Myocyte (in vitro differentiated cells): ENCODE measurements around the gene HECTD4. TPM values are rescaled to one million over a fixed set of nuclear protein-coding genes. Genes with fewer than 3 reads are reported as not detected.
"Not testable (repeated sequence)": the region's sequence is repeated elsewhere in the genome, so short reads cannot be mapped to it uniquely, and the experiment has no call there.

Source experiments
- DNase-seq: peaks from one replicate; pipeline ENCODE4 v3.0.0-alpha.2; 2012; ENCODE audit warnings: low read depth
- total RNA-seq: library from RNA; depleted of rRNA; stranded (reverse); fragments of >200 nt; gene quantifications from 2 replicates; pipeline ENCODE4 v1.2.3, GENCODE V29; 2014

HECTD4 gene
- total RNA-seq, 1 donor from 2014 or later, result 26.0 TPM

- no peak for DNase-seq
Observed at GRCh38 chr12:112163471-112163991, 218.7 kb downstream of the HECTD4 start.

- DNase-seq, result no peak
Observed at GRCh38 chr12:112163056-112163455, 219.2 kb downstream of the HECTD4 start.

- DNase-seq, result no peak
Observed at GRCh38 chr12:112162241-112162790, 219.9 kb downstream of the HECTD4 start.

- DNase-seq, result no peak
Observed at GRCh38 chr12:112161711-112162110, 220.5 kb downstream of the HECTD4 start.

GRCh38 chr12:112160611-112161010 is 221.6 kb downstream of the HECTD4 start:
- DNase-seq, result no peak

- no peak for DNase-seq
Observed at GRCh38 chr12:112159146-112159541, 223.1 kb downstream of the HECTD4 start.

DNA sequence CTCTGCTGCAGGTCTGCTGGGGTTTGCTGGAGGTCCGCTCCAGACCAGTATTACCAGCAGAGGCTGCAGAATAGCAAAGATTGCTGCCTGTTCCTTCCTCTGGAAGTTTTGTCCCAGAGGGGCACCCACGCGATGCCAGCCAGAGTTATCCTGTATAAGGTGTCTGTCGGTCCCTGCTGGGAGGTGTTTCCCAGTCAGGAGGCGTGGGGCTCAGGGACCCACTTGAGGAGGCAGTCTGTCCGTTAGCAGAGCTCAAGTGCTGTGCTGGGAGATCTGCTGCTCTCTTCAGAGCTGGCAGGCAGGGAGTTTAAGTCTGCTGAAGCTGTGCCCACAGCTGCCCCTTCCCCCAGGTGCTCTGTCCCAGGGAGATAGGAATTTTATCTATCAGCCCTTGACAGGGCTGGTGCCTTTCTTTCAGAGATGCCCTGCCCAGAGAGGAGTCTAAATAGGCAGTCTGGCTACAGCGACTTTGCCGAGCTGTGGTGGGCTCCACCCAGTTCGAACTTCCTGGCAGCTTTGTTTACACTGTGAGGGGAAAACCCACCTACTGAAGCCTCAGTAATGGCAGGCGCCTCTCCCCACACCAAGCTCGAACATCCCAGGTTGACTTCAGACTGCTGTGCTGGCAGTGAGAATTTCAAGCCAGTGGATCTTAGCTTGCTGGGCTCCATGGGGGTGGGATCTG is 223.6 kb downstream of the HECTD4 start:
- not testable (repeated sequence) for DNase-seq

GRCh38 chr12:112153893-112154219 is 228.4 kb downstream of the HECTD4 start:
- no peak for DNase-seq

DNA sequence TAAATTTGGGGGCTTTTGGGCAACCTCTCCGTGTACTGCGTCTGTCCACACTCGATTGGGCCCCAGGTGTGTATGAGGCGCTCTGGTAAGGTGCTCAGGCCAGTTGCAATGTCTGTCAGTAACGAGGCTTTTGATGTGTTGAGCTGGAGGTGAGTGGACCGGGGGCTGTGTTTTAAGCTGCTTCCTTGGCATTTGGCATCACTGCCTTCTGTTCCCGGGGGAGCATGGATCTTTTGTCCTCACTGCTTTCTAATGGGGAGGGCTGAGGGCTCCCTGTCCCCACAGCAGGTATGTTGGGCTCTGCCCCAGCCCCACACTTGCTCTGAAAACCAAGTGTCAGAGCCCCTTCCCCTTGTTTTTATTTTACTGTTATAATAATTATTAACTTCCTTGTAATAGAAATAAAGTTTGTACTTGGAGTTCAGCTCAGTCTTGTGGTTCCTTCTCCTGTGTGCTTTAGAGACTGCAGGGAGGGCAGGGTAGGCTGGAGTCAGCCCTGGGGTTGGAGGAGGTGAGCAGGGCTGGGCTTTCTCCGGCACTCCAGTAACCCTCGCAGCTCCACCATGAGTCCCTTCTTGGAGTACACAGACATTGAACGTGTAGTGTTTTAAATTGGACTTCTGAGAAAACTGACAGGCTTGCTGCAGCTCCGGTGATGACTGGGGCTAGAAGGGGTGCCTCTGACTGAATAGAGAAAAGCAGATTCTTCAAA is 228.9 kb downstream of the HECTD4 start:
- DNase-seq, result no peak

DNA sequence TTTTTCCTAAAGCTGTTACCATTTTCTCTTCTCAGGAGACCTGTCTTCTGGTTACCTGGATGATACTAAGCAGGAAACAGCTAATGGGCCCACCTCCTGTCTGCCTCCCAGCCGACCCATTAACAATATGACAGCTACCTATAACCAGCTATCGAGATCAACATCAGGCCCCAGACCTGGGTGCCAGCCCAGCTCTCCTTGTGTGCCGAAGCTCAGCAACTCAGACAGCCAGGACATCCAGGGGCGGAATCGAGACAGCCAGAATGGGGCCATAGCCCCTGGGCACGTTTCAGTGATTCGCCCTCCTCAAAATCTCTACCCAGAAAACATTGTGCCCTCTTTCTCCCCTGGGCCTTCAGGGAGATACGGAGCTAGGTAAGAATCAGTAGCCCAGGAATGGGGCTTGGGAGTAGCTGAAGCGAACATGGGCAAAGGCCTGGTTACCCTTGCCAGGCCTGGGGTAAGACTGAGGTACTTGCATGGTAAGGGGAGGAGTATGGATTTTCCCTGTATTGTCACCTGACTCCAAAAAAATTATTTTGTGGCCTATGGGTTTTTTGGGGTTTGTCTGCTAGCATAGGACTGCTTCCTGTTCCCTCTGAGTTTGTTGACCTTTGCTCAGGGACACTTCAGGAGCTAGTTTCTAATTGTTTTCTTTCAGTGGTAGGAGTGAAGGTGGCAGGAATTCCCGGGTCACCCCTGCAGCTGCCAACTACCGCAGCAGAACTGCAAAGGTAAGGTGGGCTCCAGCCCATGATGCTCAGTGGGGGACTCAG is 230.3 kb downstream of the HECTD4 start:
- no peak for DNase-seq

- no peak for DNase-seq
Observed at GRCh38 chr12:112149596-112149995, 232.6 kb downstream of the HECTD4 start.

GRCh38 chr12:112148031-112148513 is 234.2 kb downstream of the HECTD4 start:
- DNase-seq, result no peak

DNA sequence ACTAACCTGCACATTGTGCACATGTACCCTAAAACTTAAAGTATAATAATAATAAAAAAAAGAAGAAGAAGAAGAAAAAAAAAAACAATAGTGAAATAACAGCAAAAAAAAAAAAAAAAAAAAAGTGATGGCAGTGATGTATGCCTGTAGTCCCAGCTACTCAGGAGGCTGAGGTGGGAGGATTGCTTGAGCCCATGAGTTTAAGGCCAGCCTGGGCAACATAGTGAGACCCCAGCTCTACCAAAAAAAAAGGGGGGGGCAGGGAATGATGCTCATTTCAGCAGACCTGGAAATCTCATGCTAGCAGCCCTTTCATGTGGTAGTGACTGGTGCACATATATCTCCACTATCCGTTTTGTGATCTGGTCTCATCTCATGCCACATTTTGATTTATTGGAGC is 236.1 kb downstream of the HECTD4 start:
- no peak for DNase-seq

- DNase-seq, result no peak
Observed at GRCh38 chr12:112140728-112141127, 241.5 kb downstream of the HECTD4 start.

DNA sequence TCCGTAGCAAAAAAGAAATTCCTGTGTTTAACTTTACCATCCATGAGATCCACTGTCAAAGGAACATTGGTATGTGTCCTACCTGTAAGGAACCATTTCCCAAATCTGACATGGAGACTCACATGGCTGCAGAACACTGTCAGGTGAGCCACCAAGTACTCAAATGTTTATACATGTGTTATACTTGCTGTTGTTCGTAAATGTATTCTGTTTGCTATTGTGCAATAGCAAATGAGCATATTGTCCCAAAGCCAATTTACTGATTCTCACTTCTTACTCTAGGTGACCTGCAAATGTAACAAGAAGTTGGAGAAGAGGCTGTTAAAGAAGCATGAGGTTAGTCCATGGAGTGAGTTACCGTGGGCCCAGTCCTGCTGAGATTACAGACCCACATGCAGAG is 247.5 kb downstream of the HECTD4 start:
- DNase-seq, result no peak

DNA sequence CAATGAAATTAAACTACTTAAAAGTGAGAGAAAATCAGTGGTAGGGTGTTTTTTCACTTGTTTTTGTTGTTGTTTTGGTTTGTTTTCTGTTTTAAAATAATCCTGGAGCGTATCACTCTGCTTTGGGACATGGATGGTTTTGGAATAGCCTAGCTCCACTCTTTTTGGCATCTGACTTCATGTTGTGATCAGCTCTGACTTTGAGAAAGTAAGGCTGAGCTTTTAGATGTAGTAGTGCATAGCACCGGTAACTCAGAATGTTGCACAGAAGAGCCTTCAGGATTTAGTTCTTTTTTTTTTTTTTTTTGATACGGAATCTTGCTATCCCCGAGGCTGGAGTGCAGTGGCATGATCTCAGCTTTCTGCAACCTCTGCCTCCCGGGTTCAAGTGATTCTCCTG is 248.8 kb downstream of the HECTD4 start:
- no peak for DNase-seq

GRCh38 chr12:112131686-112132085 is 250.5 kb downstream of the HECTD4 start:
- DNase-seq, result no peak

GRCh38 chr12:112130441-112130998 is 251.7 kb downstream of the HECTD4 start:
- DNase-seq, result peak; percentile 21

GRCh38 chr12:112126911-112127310 is 255.3 kb downstream of the HECTD4 start:
- peak; percentile 33 for DNase-seq

GRCh38 chr12:112126000-112126438 is 256.2 kb downstream of the HECTD4 start:
- DNase-seq, result no peak
